AG04450 (cell line): ENCODE data around the gene FAM20A. TPM values are rescaled to one million over a fixed set of nuclear protein-coding genes. Genes with fewer than 3 reads are reported as not detected.

Source experiments
- CTCF ChIA-PET: fragments of 300-600, 350-600 bp; formaldehyde crosslinking; extraction: SDS; loops from one replicate; lab custom pipeline; 2022; ENCODE audit warnings: antibody characterized with exemption, inconsistent platforms; lab: Charles Lee
- POLR2A ChIA-PET: fragments of 350-600 bp; formaldehyde crosslinking; extraction: SDS; loops from one replicate; lab custom pipeline; 2021; ENCODE audit warnings: antibody characterized with exemption, inconsistent platforms; lab: Yijun Ruan, JAX
- DNase-seq: peaks from one replicate; pipeline ENCODE4 v3.0.0-alpha.2; 2011; ENCODE audit warnings: low read depth, low spot score
- H3K27ac ChIP-seq: one replicate; pipeline ENCODE4 v1.5.1; 2012; ENCODE audit warnings: low read depth, low read length, control low read depth
- H3K27me3 ChIP-seq: one replicate; pipeline ENCODE4 v1.6.0; 2012; ENCODE audit warnings: low read length; ENCODE audit not compliant: control insufficient read depth, insufficient read depth
- H3K4me3 ChIP-seq: 2 replicates; pipeline ENCODE4 v1.5.1; 2011; ENCODE audit warnings: mild to moderate bottlenecking, low read depth, low read length, control low read depth
- H3K9me3 ChIP-seq: 2 replicates; pipeline ENCODE4 v1.5.1; 2012; ENCODE audit warnings: low read length; ENCODE audit not compliant: control insufficient read depth, insufficient read depth
- polyA plus RNA-seq: library from polyadenylated mRNA; depleted of rRNA; stranded (reverse); fragments of >200 nt; gene quantifications from 2 replicates; pipeline ENCODE4 v1.2.3, GENCODE V29; 2011
- TF ChIP-seq, protein P1 (sequence below): IDR thresholded peaks from 2 replicates; pipeline ENCODE4 v1.5.1; 2011; ENCODE audit warnings: low read depth, low read length, control low read depth, inconsistent platforms

The FAM20A gene
- polyA plus RNA-seq, 1 experiment = not detected

DNA sequence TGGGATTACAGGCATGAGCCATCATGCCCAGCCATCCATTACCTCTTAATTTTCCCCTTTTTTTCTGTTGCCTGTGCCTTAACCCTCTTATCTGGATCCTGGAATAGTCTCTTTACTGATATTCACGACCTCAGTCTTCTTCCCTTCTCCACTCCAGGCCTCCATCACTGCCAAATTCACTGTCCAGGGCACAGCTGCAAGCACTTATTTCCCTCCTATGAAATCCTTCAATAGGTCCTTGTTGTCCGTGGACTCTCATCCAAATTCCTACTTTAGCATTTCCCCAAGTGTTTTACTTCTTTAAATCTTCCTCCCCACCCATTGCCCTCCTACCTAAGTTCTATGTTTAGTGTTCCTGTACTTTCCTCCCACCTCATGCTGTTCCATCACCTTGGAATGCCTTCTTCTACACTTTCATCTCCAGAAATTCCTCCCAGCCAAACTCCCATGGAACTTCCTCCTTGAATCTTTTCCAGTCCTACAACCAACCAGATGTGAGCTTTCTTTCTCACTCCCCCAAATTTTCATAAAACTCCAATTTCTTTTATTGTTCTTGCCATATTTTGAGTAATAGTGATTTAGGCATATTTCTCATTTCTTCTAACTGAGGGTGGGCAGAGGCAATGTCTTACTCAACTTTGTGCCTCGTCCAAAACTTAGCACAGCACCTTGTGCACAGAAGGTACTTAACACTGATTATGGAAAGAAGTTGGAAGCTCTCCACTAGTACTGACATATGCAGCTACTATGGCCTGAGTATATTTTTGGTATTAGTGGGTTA, 35.3 kb downstream of the FAM20A start:
- H3K9me3 ChIP-seq = no peaks in the 10 kb centered on the region
- no peak for DNase-seq
- H3K27ac ChIP-seq = no peak overlapping the region
- TF ChIP-seq, protein P1, sequence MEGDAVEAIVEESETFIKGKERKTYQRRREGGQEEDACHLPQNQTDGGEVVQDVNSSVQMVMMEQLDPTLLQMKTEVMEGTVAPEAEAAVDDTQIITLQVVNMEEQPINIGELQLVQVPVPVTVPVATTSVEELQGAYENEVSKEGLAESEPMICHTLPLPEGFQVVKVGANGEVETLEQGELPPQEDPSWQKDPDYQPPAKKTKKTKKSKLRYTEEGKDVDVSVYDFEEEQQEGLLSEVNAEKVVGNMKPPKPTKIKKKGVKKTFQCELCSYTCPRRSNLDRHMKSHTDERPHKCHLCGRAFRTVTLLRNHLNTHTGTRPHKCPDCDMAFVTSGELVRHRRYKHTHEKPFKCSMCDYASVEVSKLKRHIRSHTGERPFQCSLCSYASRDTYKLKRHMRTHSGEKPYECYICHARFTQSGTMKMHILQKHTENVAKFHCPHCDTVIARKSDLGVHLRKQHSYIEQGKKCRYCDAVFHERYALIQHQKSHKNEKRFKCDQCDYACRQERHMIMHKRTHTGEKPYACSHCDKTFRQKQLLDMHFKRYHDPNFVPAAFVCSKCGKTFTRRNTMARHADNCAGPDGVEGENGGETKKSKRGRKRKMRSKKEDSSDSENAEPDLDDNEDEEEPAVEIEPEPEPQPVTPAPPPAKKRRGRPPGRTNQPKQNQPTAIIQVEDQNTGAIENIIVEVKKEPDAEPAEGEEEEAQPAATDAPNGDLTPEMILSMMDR = no peak
- ChIA-PET POLR2A (no interaction called here), CTCF (no interaction called here)
- H3K4me3 ChIP-seq = no peak overlapping the region
- H3K27me3 ChIP-seq = no peaks in the 10 kb centered on the region

DNA sequence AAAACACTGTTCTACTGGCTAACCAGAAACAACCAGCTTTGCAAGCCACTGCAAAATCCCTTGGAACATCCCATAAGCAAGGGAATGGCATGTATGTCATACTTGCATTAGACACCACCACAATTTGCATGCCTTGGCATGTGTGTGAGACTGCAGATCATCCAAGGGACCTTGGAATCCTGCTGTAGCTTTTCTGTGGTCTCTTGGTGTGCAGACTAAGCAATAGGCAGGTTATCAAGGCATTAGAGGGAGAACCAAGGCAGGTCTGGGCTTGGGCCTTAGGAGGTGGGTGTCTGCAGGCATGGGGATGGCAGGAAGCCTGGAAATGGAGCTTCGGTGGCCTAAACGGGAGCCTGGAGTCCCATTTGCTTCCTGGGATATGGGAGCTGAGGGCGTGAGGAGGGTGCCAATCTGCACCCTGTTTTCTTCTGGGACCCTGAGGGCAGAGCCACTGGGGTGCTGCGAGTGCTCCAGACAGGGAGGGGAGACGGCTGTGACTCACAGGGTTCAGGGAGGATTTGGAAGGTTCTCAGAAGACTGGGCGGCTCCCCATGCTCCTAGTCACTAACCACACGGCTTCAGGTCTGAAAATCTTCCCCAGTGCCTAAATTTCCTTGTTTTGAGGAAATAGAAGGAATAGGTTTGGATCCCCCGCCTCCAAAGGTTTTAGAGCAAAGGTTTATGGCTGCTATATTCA, 36.6 kb downstream of the FAM20A start:
- Histone ChIP-seq H3K27me3 (no peaks in the 10 kb centered on the region), H3K4me3 (no peak overlapping the region), H3K27ac (no peak overlapping the region), H3K9me3 (no peaks in the 10 kb centered on the region)
- ChIA-PET POLR2A (no interaction called here), CTCF (interaction anchor here (0.6 to 0.8 kb wide), 2 partner anchors 13 to 31 kb away, joined by 3 to 4 read pairs; no protein-coding TSS in a partner anchor)
- TF ChIP-seq, protein P1 = no peak
- no peak for DNase-seq

DNA sequence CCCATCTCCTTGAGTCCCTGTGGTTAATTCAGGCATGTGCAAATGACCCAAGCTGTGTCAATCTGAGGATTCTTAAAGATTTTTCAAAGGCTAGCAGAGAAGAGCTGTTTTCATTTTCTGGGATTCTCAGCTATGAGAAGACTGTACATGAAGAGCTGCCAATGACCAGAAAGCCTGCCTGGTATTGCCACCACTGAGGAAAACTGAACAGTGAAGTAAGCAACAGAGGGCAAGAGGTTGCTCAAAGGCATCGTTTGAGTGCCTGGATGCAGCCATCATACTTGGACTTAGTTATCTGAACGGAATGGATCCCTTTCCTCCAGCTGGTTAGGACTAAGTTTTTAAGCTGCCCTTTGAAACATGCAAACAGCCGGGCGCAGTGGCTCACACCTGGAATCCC, 38.4 kb downstream of the FAM20A start:
- ChIA-PET POLR2A (no interaction called here), CTCF (no interaction called here)
- no peaks in the 10 kb centered on the region for H3K27me3 ChIP-seq
- no peaks in the 10 kb centered on the region for H3K9me3 ChIP-seq
- no peak overlapping the region for H3K27ac ChIP-seq
- TF ChIP-seq, protein P1 = no peak
- no peak overlapping the region for H3K4me3 ChIP-seq
- DNase-seq = no peak

DNA sequence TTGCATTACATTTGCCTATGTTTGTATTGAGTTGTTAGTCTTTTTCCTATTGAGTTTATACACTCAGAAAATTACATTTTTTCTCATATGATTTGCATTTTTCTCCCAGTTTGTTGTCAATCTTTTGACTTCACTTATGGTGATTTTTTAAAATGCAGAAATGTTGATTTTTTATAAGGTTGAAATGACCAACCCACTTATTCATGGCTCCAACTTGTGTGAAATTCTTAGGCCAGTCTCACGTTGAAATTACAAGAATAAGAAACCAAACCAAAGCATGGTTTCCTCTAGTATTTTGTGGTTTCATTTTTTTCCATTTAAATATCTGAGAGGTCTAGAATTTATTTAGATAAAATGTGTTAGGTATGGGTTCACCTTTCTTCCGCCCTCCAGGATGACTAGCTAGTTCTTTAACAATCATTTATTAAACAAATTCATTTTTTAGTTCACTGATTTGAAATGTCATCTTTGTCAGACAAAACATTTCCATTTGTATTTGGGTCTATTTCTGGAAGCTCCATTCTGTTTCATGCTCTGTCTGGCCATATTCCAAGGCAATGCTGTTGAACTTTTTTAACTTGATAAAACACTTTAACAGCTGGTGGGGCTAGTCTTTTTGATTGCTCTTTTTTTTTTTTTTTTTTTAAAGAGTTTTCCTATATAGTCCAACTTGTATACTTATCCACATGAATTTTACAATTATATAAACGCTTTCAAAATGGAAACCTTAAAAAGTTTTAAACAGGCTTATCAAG, 40.0 kb downstream of the FAM20A start:
- ChIA-PET CTCF (no interaction called here), POLR2A (no interaction called here)
- no peak overlapping the region for H3K27ac ChIP-seq
- H3K4me3 ChIP-seq = no peak overlapping the region
- TF ChIP-seq, protein P1 = no peak
- no peak for DNase-seq
- H3K27me3 ChIP-seq = no peaks in the 10 kb centered on the region
- no peaks in the 10 kb centered on the region for H3K9me3 ChIP-seq
